HepG2 (cell line): ENCODE results near the gene PCSK2. TPM values are rescaled to one million over a fixed set of nuclear protein-coding genes. Genes with fewer than 3 reads are reported as not detected.
A peak's percentile ranks its signal among the peaks of the same experiment; 100 is the strongest.

Source experiments
- ATAC-seq: fragments of 200-7000 bp; cut with Tn5 transposase; 3 replicates; pipeline ENCODE4 v1.9.1; 2020; ENCODE audit warnings: mild to moderate bottlenecking, moderate library complexity
- BruUV-seq: library from RNA; stranded (reverse); fragments of 400-500 nt; replicated peaks from 2 replicates; lab custom pipeline; 2021; lab: Mats Ljungman, UMichigan
- CTCF ChIA-PET: fragments of 300-600 bp; formaldehyde crosslinking; extraction: SDS; loops from one replicate; lab custom pipeline; 2021; ENCODE audit warnings: low total read pairs, inconsistent platforms, low intra/inter-chr PET ratio; lab: Yijun Ruan, JAX
- POLR2A ChIA-PET: fragments of 350-600 bp; sonication (Branson Sonifier 250); formaldehyde crosslinking; loops from one replicate; lab custom pipeline; 2020; ENCODE audit warnings: antibody characterized with exemption, inconsistent platforms; lab: Yijun Ruan, JAX
- DNase-seq: peaks from one replicate; pipeline ENCODE4 v3.0.0-alpha.2; 2015; ENCODE audit warnings: low spot score
- FAIRE-seq: peaks from 3 replicates; lab custom pipeline; 2011; peaks lifted over from hg19 to GRCh38; lab: Jason Lieb, UNC
- H2AFZ ChIP-seq: one replicate; pipeline ENCODE4 v1.6.1; 2011; ENCODE audit warnings: low read length, inconsistent platforms
- H3K27ac ChIP-seq: fragments of 300-600 bp; 3 replicates; pipeline ENCODE4 v1.8.0; 2011; ENCODE audit warnings: mixed run types, mild to moderate bottlenecking, mixed read lengths, low read length, inconsistent platforms; ENCODE audit not compliant: insufficient read depth; ENCODE audit errors: extremely low read length
- H3K27me3 ChIP-seq, 2 experiments: fragments of 200-600 bp in 1 of 2; 2 replicates in 1 of 2; 3 replicates in 1 of 2; pipeline versions ENCODE4 v1.6.0 to v1.8.0; 2011; ENCODE audit warnings: low read length in 2 of 2, mild to moderate bottlenecking in 2 of 2, moderate library complexity in 2 of 2, inconsistent platforms in 1 of 2; ENCODE audit not compliant: insufficient read depth in 2 of 2, control insufficient read depth in 1 of 2
- H3K36me3 ChIP-seq, 2 experiments: fragments of 200-600 bp in 1 of 2; replicated peaks in 1 of 2; 2 replicates in 1 of 2; 3 replicates in 1 of 2; pipeline versions ENCODE4 v1.5.1 to v1.8.0; 2011; ENCODE audit warnings: low read length in 2 of 2, inconsistent platforms in 1 of 2; ENCODE audit not compliant: insufficient read depth in 2 of 2, control insufficient read depth in 1 of 2
- H3K4me1 ChIP-seq: 2 replicates; pipeline ENCODE4 v1.5.1; 2012; ENCODE audit warnings: low read length, inconsistent platforms; ENCODE audit not compliant: insufficient read depth
- H3K4me2 ChIP-seq: 2 replicates; pipeline ENCODE4 v1.6.0; 2011; ENCODE audit warnings: low read depth, low read length, inconsistent platforms
- H3K4me3 ChIP-seq, 3 experiments: fragments of 200-600 bp in 1 of 3; sonication (generic), shearing (Covaris generic) in 1 of 3; replicated peaks in 1 of 3; 2 replicates each; pipeline ENCODE4 v1.5.1; 2011 to 2016; ENCODE audit warnings: low read length in 3 of 3, inconsistent platforms in 2 of 3, low read depth in 2 of 3, mild to moderate bottlenecking in 2 of 3, control low read depth in 1 of 3, mixed read lengths in 1 of 3; ENCODE audit not compliant: insufficient read depth in 1 of 3
- H3K79me2 ChIP-seq: one replicate; pipeline ENCODE4 v1.6.1; 2011; ENCODE audit warnings: low read length, inconsistent platforms; ENCODE audit not compliant: insufficient read depth
- H3K9ac ChIP-seq: 2 replicates; pipeline ENCODE4 v1.6.0; 2011; ENCODE audit warnings: mild to moderate bottlenecking, low read depth, low read length, inconsistent platforms; ENCODE audit not compliant: insufficient read depth
- H3K9me3 ChIP-seq: 2 replicates; pipeline ENCODE4 v1.5.1; 2012; ENCODE audit warnings: mild to moderate bottlenecking, low read length
- H4K20me1 ChIP-seq: 2 replicates; pipeline ENCODE4 v1.6.0; 2011; ENCODE audit warnings: inconsistent platforms, mild to moderate bottlenecking, low read length, moderate library complexity; ENCODE audit not compliant: insufficient read depth
- BCL6 ChIP-seq: IDR thresholded peaks from 2 replicates; pipeline ENCODE4 v1.6.1; 2016; ENCODE audit warnings: missing genetic modification reagents, missing compliant biosample characterization
- GATAD2A ChIP-seq: IDR thresholded peaks from 2 replicates; pipeline ENCODE4 v1.6.1; 2016
- HHEX ChIP-seq: IDR thresholded peaks from 2 replicates; pipeline ENCODE4 v1.6.1; 2016; ENCODE audit warnings: control low read depth
- HNF1A ChIP-seq, 2 experiments: sonication (generic) in 1 of 2; formaldehyde crosslinking in 1 of 2; IDR thresholded peaks; 2 replicates each; pipeline versions ENCODE4 v1.4.0 to v1.6.1; 2016 to 2020; ENCODE audit warnings: borderline replicate concordance in 1 of 2, low read depth in 1 of 2, mild to moderate bottlenecking in 1 of 2, missing genetic modification reagents in 1 of 2
- IRF1 ChIP-seq: sonication (generic); formaldehyde crosslinking; IDR thresholded peaks from 2 replicates; pipeline ENCODE4 v1.4.0; 2020; ENCODE audit warnings: low read depth, mild to moderate bottlenecking, missing genetic modification reagents
- ISL2 ChIP-seq: sonication (generic); formaldehyde crosslinking; IDR thresholded peaks from 2 replicates; pipeline ENCODE4 v1.5.0; 2020; ENCODE audit warnings: missing genetic modification reagents
- JDP2 ChIP-seq: sonication (generic); formaldehyde crosslinking; IDR thresholded peaks from 2 replicates; pipeline ENCODE4 v1.8.1; 2022; ENCODE audit warnings: missing genetic modification reagents, borderline replicate concordance
- MTA3 ChIP-seq: sonication (generic); formaldehyde crosslinking; IDR thresholded peaks from 2 replicates; pipeline ENCODE4 v1.4.0; 2020; ENCODE audit warnings: missing genetic modification reagents
- MZF1 ChIP-seq: sonication (generic); formaldehyde crosslinking; IDR thresholded peaks from 2 replicates; pipeline ENCODE4 v1.8.1; 2023; ENCODE audit warnings: mild to moderate bottlenecking, missing genetic modification reagents, borderline replicate concordance
- SIX4 ChIP-seq: sonication (generic); formaldehyde crosslinking; IDR thresholded peaks from 2 replicates; pipeline ENCODE4 v1.4.0; 2020; ENCODE audit warnings: missing genetic modification reagents
- SKI ChIP-seq: fragments of 450-650 bp; IDR thresholded peaks from one replicate; pipeline ENCODE4 v1.6.1; 2018; ENCODE audit warnings: mild to moderate bottlenecking; ENCODE audit not compliant: partially characterized antibody
- SMC3 ChIP-seq: IDR thresholded peaks from 2 replicates; pipeline ENCODE4 v1.6.1; 2011; ENCODE audit warnings: low read length, improper control_type of control experiment
- SOX6 ChIP-seq, 2 experiments: fragments of 450-650 bp in 1 of 2; sonication (generic) in 1 of 2; formaldehyde crosslinking in 1 of 2; IDR thresholded peaks; 2 replicates each; pipeline versions ENCODE4 v1.4.0 to v1.6.1; 2017 to 2020; ENCODE audit warnings: antibody characterized with exemption in 1 of 2, mild to moderate bottlenecking in 1 of 2, missing genetic modification reagents in 1 of 2
- WGBS: methylation state at CpG from one replicate; pipeline ENCODE4 v1.1.6; 2017; ENCODE audit warnings: low lambda C conversion rate; 5-methylcytosine and 5-hydroxymethylcytosine counted together
- in situ Hi-C: cut with HindIII; loops from 2 replicates; pipeline ENCODE4 v1.10.0; 2017; ENCODE audit warnings: low pct_unique_long_range_greater_than_20kb; ENCODE audit not compliant: extremely low pct_ligation_motif_present
- intact Hi-C: fragments of 100-400 bp; cut with micrococcal nuclease; formaldehyde crosslinking; loops from one replicate; pipeline ENCODE4 v1.10.0; 2022; ENCODE audit not compliant: unreplicated experiment
- polyA plus RNA-seq, 8 experiments: library from polyadenylated mRNA; depleted of rRNA in 3 of 8; stranded (reverse) in 7 of 8; unstranded in 1 of 8; fragments of >200 nt; fragmentation: Illumina TruSeq in 4 of 8; extraction: Trizol in 4 of 8; gene quantifications; 2 replicates each; pipeline versions ENCODE4 v1.2.1 to v1.2.3, GENCODE V29; 2011 to 2016; ENCODE audit warnings: low read depth in 4 of 8, missing spikeins in 1 of 8, mixed read lengths in 1 of 8; ENCODE audit not compliant: insufficient read depth in 1 of 8
- total RNA-seq, 5 experiments: library from RNA; depleted of rRNA; stranded (reverse); fragments of >200 nt; fragmentation: Illumina TruSeq; extraction: Trizol; gene quantifications; 2 replicates each; pipeline ENCODE4 v1.2.3, GENCODE V29; 2016; ENCODE audit warnings: low read depth in 1 of 5
- TF ChIP-seq, protein P1 (sequence below): sonication (generic); formaldehyde crosslinking; IDR thresholded peaks from 2 replicates; pipeline ENCODE4 v1.5.1; 2020; ENCODE audit warnings: mild to moderate bottlenecking, missing genetic modification reagents, moderate library complexity

The PCSK2 gene
- total and polyA plus RNA-seq, 2 of the 13 experiments (the other 11 are each of a cell fraction or from before 2014, with no cell fraction given): not detected

GRCh38 chr20:17444091-17444490 is 217.3 kb downstream of the PCSK2 start (continued):
- TF ChIP-seq HNF1A (IDR thresholded peaks at IDR 0.05; ENCODE audit: low read depth) (peak; percentile 70; the same call in 1 of the 2 replicates), HNF1A (CRISPR knock-in tag; IDR thresholded peaks at IDR 0.05; ENCODE audit: borderline replicate concordance) (peak; percentile 84; the same call in 1 of the 2 replicates), ISL2 (peak; percentile 73), SMC3 (no peak), GATAD2A (0 out of 2 replicates have a peak, but pooled peaks have one; percentile 23), SOX6 (IDR thresholded peaks at IDR 0.05) (no peak), SOX6 (CRISPR knock-in tag; IDR thresholded peaks at IDR 0.05) (peak; percentile 44; the same call in 1 of the 2 replicates), SIX4 (CRISPR knock-in tag) (no peak), BCL6 (CRISPR knock-in tag) (0 out of 2 replicates have a peak, but pooled peaks have one; percentile 33)

- WGBS: 49% methylated on average over 13 of the region's 13 CpGs
- intact Hi-C loops (no loop called here), in situ Hi-C loops (no loop called here)
- DNase-seq: no peak
- POLR2A ChIA-PET: no interaction called here
- no peak overlapping the region for H3K27ac ChIP-seq
- CTCF ChIA-PET: no interaction called here
- H3K4me2 ChIP-seq: no peak overlapping the region
- no peaks in the 10 kb centered on the region for H3K36me3 ChIP-seq
- no TSS peak for BruUV-seq
- H3K9me3 ChIP-seq: no peaks in the 10 kb centered on the region
- TF ChIP-seq SKI (no peak), HHEX (CRISPR knock-in tag) (no peak), JDP2 (no peak), IRF1 (no peak), MZF1 (no peak), MTA3 (CRISPR knock-in tag) (no peak)
- TF ChIP-seq, protein P1, sequence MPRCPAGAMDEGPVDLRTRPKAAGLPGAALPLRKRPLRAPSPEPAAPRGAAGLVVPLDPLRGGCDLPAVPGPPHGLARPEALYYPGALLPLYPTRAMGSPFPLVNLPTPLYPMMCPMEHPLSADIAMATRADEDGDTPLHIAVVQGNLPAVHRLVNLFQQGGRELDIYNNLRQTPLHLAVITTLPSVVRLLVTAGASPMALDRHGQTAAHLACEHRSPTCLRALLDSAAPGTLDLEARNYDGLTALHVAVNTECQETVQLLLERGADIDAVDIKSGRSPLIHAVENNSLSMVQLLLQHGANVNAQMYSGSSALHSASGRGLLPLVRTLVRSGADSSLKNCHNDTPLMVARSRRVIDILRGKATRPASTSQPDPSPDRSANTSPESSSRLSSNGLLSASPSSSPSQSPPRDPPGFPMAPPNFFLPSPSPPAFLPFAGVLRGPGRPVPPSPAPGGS (CRISPR knock-in tag): no peak
- TF ChIP-seq, all 625 proteins: peak for 0
- Histone ChIP-seq H3K4me1 (peaks cover 18% of the 10 kb centered on the region), H3K79me2 (no peaks in the 10 kb centered on the region), H3K9ac (no peak overlapping the region), H4K20me1 (no peaks in the 10 kb centered on the region), H2AFZ (no peak overlapping the region), H3K4me3 (no peak overlapping the region), H3K27me3 (peaks cover 4 to 38% of the 10 kb centered on the region in 2 experiments; a peak in 4 of 5 replicates)
- ATAC-seq (no peak), FAIRE-seq (no peak)
Observed at GRCh38 chr20:17445543-17445942, 218.7 kb downstream of the PCSK2 start.
